Measurements from ENCODE around the gene PRPF4.
"Not testable (repeated sequence)": the region's sequence is repeated elsewhere in the genome, so short reads cannot be mapped to it uniquely, and the experiment has no call there.

PRPF4 gene

DNA sequence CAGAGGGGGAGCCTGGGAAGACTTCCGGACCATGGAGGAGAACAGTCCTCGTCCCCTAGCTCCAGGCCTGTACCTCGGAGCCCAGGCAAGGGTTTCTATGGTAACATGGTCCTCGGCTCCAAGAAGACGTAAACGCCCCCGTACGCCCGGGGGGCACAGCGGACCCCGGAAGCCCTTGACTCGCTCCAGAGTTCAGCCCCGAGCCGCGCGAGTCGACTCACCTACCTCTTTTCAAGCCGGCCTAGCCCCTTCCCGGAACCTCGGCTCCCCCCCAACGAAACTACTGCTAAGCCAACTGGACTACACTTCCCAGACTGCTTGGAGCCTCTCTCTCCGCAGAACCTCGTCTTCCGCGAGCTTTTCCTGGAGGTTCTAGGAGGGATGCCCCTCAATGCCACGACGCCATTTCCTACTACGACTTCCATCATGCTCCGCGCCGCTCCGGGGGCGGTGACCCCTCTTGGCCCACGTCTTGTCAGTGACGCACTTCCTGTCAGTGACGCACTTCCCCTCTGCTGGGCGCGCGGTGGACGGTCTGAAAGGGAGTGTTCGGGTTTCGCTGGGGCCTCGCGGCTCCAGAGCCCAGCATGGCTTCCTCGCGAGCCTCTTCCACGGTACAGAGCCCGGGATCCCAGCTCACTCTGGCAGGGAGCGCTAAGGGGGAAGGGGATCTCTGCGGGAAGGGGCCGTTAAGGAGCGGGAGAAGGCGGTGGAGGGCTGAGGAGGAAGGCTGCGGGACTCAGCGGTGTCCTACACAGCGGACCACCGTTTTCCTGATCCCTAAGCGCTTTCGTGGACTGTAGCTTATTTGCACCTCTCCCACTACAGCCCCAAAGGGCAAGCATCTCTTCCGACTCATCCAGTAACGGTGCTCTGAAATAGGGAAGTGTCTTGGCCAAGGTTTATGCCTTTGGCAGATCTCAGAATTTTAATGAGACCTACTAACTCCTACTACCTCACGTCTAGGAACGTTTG is at the start of gene PRPF4, which contains the start of gene CDC26:
PRPF4 (plus strand) TSS at position 502 of the 975 bp plus-strand sequence; CDS start at position 588, 86 bp downstream.
CDC26 (minus strand) TSS at position 416 of the 975 bp plus-strand sequence. CDS start 3,065 bp downstream, outside the sequence.
- Histone ChIP-seq H3K4me1 (ENCODE audit: control insufficient read depth, insufficient read depth, low read length) (peaks cover 3% of the 10 kb centered on the region), H3K36me3 (ENCODE audit: control insufficient read depth, insufficient read depth, low read length) (peaks cover 15% of the 10 kb centered on the region), H3K9me3 (ENCODE audit: control insufficient read depth, insufficient read depth, low read length) (no peaks in the 10 kb centered on the region), H3K27me3 (ENCODE audit: control insufficient read depth, insufficient read depth, low read length) (no peaks in the 10 kb centered on the region), H3K4me3 (ENCODE audit: low read depth, low read length) (peak within 1 kb of the TSS; percentile 93), H3K9ac (ENCODE audit: low read depth, low read length) (peak within 1 kb of the TSS; percentile 97)

DNA sequence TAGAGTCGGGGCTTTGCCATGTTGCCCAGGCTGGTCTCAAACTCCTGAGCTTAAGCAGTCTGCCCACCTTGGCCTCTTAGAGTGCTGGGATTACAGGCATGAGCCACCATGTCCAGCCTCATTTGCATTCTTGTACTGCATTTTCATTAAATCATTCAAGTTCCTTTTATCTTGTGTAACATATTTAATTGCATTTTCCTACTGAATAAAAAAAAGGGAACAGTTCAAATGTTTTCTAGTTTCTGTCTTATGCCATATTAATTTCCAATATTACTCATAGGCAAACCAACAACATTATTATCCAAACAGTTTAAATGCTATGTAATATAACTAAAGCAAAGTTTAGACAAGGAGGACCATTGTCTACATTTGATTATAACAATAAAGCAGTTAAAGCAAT is 48.0 kb upstream of the PRPF4 start:
- Histone ChIP-seq H3K4me3 (ENCODE audit: low read depth, low read length) (no peak overlapping the region), H3K9me3 (ENCODE audit: control insufficient read depth, insufficient read depth, low read length) (no peaks in the 10 kb centered on the region), H3K9ac (ENCODE audit: low read depth, low read length) (no peak overlapping the region), H3K4me1 (ENCODE audit: control insufficient read depth, insufficient read depth, low read length) (peaks cover 3% of the 10 kb centered on the region), H3K36me3 (ENCODE audit: control insufficient read depth, insufficient read depth, low read length) (peaks cover 2% of the 10 kb centered on the region), H3K27me3 (ENCODE audit: control insufficient read depth, insufficient read depth, low read length) (no peaks in the 10 kb centered on the region)

DNA sequence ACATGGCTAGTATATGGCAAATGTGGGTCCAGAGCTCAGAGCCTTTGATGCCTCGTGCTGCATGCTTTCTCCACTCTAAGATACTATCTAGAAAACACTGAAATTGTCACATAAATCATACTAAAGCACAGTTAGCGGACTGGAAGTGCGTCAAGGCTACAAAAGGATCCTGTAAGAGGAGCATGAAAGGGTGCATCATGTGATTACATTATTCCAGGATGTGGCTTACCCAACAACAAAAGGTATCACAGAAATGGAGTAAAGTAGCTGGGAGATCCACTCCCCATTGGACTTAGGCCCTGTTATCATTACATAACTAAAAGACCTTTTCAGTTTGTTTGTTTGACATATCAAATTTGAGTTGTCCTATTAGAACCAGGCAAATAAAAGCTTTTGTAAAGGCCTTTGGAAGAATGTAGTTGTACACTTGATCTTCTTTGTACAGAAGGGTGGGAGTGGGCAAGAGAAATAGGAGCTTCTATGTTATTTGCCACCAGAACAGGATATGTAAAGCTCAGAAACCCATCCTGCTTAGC is 47.3 kb upstream of the PRPF4 start:
- H3K36me3 ChIP-seq (ENCODE audit: control insufficient read depth, insufficient read depth, low read length), result peaks cover 2% of the 10 kb centered on the region
- no peaks in the 10 kb centered on the region for H3K4me1 ChIP-seq (ENCODE audit: control insufficient read depth, insufficient read depth, low read length)
- H3K9me3 ChIP-seq (ENCODE audit: control insufficient read depth, insufficient read depth, low read length), result no peaks in the 10 kb centered on the region
- no peak overlapping the region for H3K9ac ChIP-seq (ENCODE audit: low read depth, low read length)
- no peak overlapping the region for H3K4me3 ChIP-seq (ENCODE audit: low read depth, low read length)
- H3K27me3 ChIP-seq (ENCODE audit: control insufficient read depth, insufficient read depth, low read length), result no peaks in the 10 kb centered on the region

DNA sequence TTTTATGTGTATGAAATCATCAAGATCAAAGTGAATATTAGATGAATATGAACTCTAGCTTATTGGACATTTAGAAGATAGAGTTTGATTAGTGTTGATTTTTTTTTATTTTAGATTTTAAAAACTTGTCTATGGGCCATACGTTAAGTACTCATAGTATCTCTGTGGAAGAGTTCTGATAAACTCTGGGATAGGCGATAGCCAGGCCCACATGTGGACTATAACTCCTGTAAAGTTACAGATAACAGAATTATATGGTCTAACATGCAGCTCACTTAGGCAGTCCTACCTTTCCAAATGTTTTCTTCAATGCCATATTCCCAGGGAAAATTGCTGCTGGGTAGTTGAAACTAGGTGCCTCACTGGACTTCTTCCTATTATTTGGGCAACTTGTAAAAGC is 43.8 kb upstream of the PRPF4 start:
- Histone ChIP-seq H3K27me3 (ENCODE audit: control insufficient read depth, insufficient read depth, low read length) (no peaks in the 10 kb centered on the region), H3K4me3 (ENCODE audit: low read depth, low read length) (no peak overlapping the region), H3K9ac (ENCODE audit: low read depth, low read length) (no peak overlapping the region), H3K4me1 (ENCODE audit: control insufficient read depth, insufficient read depth, low read length) (no peaks in the 10 kb centered on the region), H3K9me3 (ENCODE audit: control insufficient read depth, insufficient read depth, low read length) (no peaks in the 10 kb centered on the region), H3K36me3 (ENCODE audit: control insufficient read depth, insufficient read depth, low read length) (peaks cover 2% of the 10 kb centered on the region)

DNA sequence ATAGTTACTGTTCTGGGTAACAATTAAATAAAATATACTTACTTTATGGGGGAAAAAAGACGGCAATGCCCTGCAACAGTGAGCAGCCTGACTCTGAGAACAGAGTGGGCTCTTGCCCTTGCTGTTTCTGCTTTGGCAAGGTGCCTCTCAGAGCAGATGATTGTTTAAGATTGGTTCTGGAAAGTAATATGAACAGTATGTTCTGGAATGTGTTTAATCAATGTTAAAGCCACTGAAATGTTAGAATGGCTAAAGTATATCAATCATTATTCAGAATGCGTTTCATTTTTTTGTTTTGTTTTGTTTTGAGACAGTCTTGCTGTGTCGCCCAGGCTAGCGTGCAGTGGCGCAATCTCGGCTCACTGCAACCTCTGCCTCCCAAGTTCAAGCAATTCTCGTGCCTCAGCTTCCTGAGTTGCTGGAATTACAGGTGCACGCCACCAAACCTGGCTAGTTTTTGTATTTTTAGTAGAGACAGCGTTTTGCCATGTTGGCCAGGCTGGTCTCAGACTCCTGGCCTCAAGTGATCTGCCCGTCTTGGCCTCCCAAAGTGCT is 39.7 kb upstream of the PRPF4 start:
- not testable (repeated sequence) for H3K36me3 ChIP-seq (ENCODE audit: control insufficient read depth, insufficient read depth, low read length); H3K4me3 ChIP-seq (ENCODE audit: low read depth, low read length); H3K9ac ChIP-seq (ENCODE audit: low read depth, low read length); H3K27me3 ChIP-seq (ENCODE audit: control insufficient read depth, insufficient read depth, low read length); H3K9me3 ChIP-seq (ENCODE audit: control insufficient read depth, insufficient read depth, low read length); H3K4me1 ChIP-seq (ENCODE audit: control insufficient read depth, insufficient read depth, low read length)

DNA sequence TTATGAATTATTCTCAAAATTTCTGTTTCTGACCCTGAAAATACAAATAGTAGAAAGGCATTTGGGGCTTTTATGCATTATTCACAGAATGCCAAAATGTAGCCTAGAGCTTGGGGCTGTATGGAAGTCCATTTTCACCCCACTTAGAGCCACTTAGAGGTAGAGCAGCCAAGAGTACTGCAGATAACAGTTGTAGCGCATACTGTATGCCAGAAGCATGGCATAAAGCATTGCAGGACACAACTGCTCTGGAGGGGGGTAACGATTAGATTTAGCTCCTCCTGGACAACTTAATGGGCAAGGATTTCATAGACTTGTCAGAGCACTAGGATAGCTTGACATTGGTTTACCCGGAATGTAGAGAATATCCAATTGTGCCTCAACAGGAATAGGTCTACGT is 38.4 kb upstream of the PRPF4 start:
- H3K9ac ChIP-seq (ENCODE audit: low read depth, low read length), result no peak overlapping the region
- no peaks in the 10 kb centered on the region for H3K36me3 ChIP-seq (ENCODE audit: control insufficient read depth, insufficient read depth, low read length)
- no peak overlapping the region for H3K4me3 ChIP-seq (ENCODE audit: low read depth, low read length)
- H3K27me3 ChIP-seq (ENCODE audit: control insufficient read depth, insufficient read depth, low read length), result no peaks in the 10 kb centered on the region
- H3K4me1 ChIP-seq (ENCODE audit: control insufficient read depth, insufficient read depth, low read length), result no peaks in the 10 kb centered on the region
- no peaks in the 10 kb centered on the region for H3K9me3 ChIP-seq (ENCODE audit: control insufficient read depth, insufficient read depth, low read length)

DNA sequence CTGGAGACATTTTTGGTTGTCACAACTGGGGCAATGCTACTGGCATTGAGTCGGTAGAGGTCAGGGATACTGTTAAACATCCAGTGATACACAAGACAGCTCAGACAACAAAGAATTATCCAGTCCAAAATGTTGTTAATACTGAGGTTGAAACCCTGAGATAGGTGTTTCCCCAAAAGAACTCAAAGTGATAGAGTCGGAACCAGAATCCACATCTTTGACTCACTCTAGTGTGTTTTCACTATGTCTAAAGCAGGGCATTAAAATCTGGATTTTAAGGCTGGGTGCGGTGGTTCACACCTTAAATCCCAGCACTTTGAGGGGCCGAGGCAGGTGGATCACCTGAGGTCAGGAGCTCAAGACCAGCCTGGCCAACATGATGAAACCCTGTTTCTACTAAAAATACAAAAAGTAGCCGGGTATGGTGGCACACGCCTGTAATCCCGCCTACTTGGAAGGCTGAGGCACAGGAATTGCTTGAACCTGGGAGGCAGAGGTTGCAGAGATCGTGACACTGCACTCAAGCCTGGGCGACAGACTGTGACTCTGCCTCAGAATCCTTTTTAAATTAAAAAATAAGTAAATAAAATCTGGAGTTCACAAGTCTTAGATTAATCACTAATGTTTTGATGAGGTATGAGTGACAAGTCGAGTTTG is 37.1 kb upstream of the PRPF4 start:
- Histone ChIP-seq H3K36me3 (ENCODE audit: control insufficient read depth, insufficient read depth, low read length) (no peaks in the 10 kb centered on the region), H3K4me1 (ENCODE audit: control insufficient read depth, insufficient read depth, low read length) (no peaks in the 10 kb centered on the region), H3K9me3 (ENCODE audit: control insufficient read depth, insufficient read depth, low read length) (no peaks in the 10 kb centered on the region), H3K27me3 (ENCODE audit: control insufficient read depth, insufficient read depth, low read length) (no peaks in the 10 kb centered on the region), H3K9ac (ENCODE audit: low read depth, low read length) (no peak overlapping the region), H3K4me3 (ENCODE audit: low read depth, low read length) (no peak overlapping the region)

DNA sequence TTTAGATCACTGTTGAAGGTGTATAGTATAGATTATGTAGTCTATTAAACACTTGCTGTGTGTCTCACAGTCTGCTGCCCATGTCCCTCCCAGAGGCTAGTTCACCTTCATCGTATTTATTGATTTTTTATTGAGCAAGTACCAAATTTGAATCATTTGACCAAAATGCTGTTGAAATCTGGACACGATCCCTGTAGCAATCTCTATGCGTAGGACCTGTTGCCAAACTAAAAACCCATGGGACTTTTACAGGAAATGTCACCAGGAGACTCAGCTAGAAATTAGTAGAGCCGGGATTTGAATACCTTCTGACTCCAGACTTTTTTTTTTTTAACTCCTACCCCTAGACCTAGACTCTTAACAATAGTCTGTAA is 36.6 kb upstream of the PRPF4 start:
- H3K9me3 ChIP-seq (ENCODE audit: control insufficient read depth, insufficient read depth, low read length), result no peaks in the 10 kb centered on the region
- H3K36me3 ChIP-seq (ENCODE audit: control insufficient read depth, insufficient read depth, low read length), result no peaks in the 10 kb centered on the region
- H3K27me3 ChIP-seq (ENCODE audit: control insufficient read depth, insufficient read depth, low read length), result no peaks in the 10 kb centered on the region
- H3K4me1 ChIP-seq (ENCODE audit: control insufficient read depth, insufficient read depth, low read length), result no peaks in the 10 kb centered on the region
- no peak overlapping the region for H3K4me3 ChIP-seq (ENCODE audit: low read depth, low read length)
- no peak overlapping the region for H3K9ac ChIP-seq (ENCODE audit: low read depth, low read length)

DNA sequence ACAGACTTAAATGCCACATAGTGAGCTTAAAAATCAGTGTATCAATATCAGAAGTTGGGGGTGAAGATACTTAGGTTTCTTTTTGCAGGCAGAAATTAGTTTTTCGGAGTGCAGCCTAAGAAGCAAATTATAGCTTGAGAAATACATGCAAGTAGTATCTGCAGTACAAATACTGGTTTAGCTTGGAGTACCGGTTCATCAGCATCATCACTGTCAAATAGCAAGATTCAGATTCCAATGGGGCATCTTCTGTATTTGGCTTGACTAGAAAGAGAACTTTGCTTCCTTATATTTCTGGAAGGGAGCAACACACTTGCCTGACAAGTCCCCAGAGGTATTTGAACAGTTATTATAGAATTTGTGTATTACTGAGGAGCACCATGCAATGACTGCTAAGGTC is 34.3 kb upstream of the PRPF4 start:
- H3K4me3 ChIP-seq (ENCODE audit: low read depth, low read length), result no peak overlapping the region
- H3K4me1 ChIP-seq (ENCODE audit: control insufficient read depth, insufficient read depth, low read length), result no peaks in the 10 kb centered on the region
- no peak overlapping the region for H3K9ac ChIP-seq (ENCODE audit: low read depth, low read length)
- no peaks in the 10 kb centered on the region for H3K36me3 ChIP-seq (ENCODE audit: control insufficient read depth, insufficient read depth, low read length)
- H3K27me3 ChIP-seq (ENCODE audit: control insufficient read depth, insufficient read depth, low read length), result no peaks in the 10 kb centered on the region
- H3K9me3 ChIP-seq (ENCODE audit: control insufficient read depth, insufficient read depth, low read length), result no peaks in the 10 kb centered on the region

DNA sequence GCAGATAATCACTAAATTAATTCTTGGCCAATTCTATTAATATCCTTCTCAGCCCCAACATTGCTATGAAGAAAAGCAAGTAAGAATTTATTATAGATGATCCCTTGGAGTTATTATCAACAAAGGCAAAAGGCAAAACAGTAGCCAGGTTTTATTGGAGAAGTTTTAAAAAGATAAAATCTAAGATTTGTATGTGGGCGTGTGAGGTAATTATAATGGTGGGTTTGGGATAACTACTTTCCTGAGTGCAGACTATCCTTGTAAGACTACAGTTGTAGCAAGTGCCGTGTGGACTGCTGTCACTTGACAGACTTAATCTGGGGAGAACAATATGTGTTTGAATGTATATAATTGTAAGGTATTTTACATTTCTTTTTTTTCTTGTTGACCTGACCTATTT is 30.9 kb upstream of the PRPF4 start:
- Histone ChIP-seq H3K27me3 (ENCODE audit: control insufficient read depth, insufficient read depth, low read length) (no peaks in the 10 kb centered on the region), H3K4me3 (ENCODE audit: low read depth, low read length) (no peak overlapping the region), H3K36me3 (ENCODE audit: control insufficient read depth, insufficient read depth, low read length) (no peaks in the 10 kb centered on the region), H3K4me1 (ENCODE audit: control insufficient read depth, insufficient read depth, low read length) (no peaks in the 10 kb centered on the region), H3K9me3 (ENCODE audit: control insufficient read depth, insufficient read depth, low read length) (no peaks in the 10 kb centered on the region), H3K9ac (ENCODE audit: low read depth, low read length) (no peak overlapping the region)

DNA sequence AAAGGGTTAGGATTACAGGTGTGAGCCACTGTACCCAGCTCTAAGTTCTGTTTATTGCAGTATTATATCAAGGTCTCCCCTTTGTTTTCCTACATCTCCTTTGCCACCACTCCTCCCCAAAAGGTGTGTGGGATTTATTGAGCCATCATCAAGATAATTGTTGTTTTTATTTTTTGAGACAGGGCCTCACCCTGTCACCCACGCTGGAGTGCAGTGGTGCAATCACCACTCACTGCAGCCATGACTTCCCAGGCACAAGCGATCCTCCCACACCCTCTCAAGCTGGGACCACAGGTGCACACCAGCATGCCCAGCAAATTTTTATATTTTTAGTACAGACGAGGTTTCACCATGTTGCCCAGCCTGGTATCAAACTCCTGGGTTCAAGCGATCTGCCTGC is 29.6 kb upstream of the PRPF4 start:
- Histone ChIP-seq H3K4me1 (ENCODE audit: control insufficient read depth, insufficient read depth, low read length) (no peaks in the 10 kb centered on the region), H3K9ac (ENCODE audit: low read depth, low read length) (no peak overlapping the region), H3K27me3 (ENCODE audit: control insufficient read depth, insufficient read depth, low read length) (no peaks in the 10 kb centered on the region), H3K9me3 (ENCODE audit: control insufficient read depth, insufficient read depth, low read length) (no peaks in the 10 kb centered on the region), H3K36me3 (ENCODE audit: control insufficient read depth, insufficient read depth, low read length) (no peaks in the 10 kb centered on the region), H3K4me3 (ENCODE audit: low read depth, low read length) (no peak overlapping the region)

All from iPS-15b (cell line).